Inflammatory macrophage treated with lipopolysaccharide for 1 hour (primary cell): ENCODE measurements around the gene MIX23.

Experiments
- DNase-seq, 2 donors: peaks; one replicate each; pipeline ENCODE4 v3.0.0-alpha.2; 2020 to 2022

The MIX23 gene

DNA sequence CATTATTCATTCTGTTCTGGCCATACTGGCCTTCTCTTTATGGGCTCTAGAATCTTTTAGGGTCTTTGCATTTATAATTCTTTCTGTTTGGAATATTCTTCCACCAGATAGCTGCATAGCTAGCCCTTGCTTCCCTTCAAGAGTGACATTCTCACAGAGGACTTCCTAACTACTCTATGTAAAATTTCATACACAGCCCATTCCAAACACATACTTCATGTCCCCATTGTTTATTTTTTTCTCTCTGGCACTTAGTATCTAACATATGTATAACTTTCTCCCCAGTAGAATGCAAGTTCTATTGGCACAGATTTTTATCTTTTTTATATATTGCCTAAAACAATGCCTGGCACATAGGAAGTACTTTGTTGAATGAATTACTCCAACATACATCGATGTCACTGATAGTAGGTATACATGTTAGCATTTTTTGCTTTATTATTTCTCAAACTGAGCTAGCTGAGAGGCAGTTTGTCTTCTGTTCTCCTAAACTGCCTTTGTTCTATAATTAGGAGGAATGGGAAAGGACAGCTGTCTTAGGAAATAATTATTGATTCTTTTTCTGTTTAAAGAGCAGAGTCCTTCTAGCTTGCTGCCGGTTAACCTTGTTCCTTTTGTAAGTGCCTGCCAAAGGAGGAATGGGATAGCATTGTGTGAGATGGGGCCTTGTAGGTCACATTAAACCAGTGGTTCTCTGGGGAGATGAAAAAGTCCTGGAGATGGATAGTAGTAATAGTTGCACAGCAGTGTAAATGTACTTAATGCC, 8.8 kb upstream of the MIX23 start:
- DNase-seq = no peak

DNA sequence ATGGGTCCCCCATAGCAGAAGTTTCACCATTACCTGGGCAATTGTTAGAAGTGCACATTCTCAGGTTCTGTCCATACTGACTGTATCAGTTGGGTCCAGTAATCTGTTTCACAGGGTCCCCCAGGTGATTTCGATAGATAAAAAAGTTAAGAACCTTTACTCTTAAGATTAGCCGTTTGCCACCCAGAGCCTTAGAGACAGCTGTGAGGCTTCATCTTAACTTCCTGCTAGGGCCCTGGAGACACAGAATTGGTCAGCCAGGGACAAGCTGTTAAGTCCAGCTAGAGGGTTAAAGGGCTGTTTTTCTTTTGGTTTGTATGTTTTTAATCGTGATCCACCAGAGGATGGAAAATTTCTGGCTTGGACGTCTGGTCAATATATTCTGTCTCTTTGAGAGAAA, 7.6 kb upstream of the MIX23 start:
- DNase-seq = no peak

DNA sequence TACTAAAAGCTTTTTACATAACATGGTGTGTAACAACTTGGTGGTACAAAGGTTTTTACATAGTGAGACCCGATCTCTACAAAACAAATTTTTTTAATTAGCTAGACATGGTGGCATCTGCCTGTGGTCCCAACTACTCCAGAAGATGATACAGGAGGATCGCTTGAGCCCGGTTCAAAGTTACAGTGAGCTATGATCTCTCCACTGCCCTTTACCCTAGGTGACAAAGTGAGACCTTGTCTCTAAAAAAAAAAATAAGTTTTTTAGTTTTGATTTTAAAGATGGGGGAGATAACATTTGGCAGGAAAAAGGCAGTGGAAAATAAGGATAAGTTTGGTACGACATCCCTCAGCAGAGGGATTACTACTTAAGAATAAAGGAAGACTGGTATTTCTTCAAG, 6.9 kb upstream of the MIX23 start:
- no peak for DNase-seq

DNA sequence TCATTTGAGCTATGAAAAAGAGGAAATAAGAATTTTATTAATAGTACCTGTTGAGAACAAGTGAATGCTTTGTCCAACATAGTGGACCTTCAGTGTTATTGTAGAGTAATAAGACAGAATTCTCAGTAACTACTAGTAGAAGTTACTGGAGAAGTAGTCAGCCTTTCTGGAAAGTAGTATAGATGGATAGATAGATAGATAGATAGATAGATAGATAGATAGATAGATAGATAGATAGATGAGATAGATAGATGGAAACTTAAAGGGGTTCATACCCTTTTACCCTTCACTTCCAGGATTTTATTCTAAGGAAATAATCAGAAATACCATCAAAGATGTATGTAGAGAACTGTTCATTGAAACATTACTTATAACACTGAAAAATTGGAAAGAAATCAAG, 6.2 kb upstream of the MIX23 start:
- no peak for DNase-seq

DNA sequence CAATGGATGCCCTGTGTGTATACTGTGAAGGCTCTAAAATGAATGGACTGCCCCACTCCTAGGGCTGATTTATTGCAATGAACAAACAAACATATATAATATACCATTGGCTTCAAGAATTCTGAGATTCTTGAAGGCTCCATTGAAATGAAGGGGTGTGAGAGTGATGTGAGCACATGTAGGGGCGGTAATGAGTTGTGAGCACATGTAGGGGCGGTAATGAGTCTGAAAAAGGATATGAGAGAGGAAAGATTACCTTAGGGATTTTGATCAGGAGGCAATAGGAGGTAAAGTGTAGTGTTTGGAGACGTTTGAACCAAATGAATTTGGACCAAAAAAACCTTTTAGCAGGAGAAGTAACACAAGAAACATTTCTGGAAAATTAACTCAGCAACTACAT, 4.7 kb upstream of the MIX23 start:
- DNase-seq = no peak

DNA sequence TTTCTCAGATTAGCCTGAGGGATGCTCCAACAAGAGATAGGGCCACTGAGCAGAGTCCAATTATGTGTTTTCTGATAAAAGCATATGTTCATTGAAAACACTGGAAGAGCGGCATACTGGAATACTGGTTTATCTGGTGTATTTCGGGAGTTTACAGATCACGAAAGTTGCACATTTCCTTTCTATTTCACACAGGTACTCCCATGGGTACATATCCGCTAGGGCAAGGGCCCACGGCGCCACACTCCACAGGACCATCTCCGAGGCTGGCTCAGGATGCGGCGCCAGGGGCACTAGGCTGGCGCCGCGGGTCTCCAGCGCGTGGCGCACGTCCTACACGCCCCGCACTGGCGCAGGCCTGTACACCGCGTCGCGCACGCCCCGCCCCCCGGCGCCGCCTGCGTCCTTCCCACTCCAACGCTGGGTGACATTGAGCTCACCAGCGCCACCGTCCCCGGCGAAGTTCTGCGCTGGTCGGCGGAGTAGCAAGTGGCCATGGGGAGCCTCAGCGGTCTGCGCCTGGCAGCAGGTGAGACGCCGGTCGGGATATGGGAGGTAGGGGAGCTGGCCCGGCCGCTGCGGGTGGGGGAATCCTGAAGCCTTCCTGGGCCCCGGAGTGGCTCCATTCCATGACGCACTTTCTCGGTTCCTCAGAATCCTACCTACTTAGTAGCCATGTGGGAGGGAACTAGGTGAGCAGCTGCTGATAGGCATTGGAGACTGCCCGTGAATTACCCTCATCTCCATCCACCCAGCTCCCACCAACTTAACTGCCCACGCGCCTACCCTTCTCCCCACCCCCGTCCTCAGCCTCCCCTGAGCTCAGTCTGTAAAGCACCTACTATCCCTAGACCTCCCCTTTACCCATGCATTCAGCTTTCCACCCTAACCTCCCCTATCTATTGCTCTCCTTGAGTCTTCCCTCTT, 1.0 kb upstream of the MIX23 start, which contains the start of gene FAM162A:
TSS of gene FAM162A (plus strand) at position 412 of the 927 bp plus-strand sequence. CDS start at position 496, 84 bp downstream.
- DNase-seq = peak; percentile 88 to 95

DNA sequence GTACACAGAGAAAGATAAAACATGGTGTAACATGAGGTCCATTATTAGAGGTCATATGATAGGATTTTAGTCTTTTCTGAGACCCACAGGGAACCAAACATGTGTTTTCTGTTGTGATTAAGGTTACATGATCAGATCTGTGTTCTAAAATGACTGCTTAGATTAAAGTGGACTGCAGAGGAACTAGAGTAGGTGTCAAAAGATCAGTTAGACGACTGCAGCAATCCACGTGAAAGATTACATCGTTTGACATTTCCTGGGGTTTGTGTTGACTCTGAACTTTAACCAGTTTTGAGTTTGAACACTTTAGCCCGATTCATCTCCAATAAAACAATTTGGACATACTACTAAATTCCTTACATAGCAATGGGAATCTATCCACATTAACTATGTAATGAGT, 5.1 kb downstream of the MIX23 start:
- no peak for DNase-seq

DNA sequence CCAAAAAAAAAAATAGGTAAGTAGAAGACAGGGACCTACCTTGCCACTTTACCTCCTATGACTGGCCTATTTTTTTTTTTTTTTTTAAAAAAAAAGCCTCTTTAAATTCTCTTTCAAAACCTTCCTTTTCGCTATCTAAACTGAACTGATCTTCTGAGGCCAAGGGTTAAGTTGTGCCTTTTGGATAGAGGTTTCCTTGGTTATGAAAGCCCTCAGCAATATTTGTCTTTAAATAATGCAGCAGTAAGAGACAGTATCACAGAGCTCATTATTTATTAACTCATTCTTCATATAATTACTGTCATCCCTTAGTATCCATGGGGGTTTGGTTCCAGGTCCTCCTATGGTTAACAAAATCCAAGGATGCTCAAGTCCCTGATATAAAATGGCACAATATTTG, 9.0 kb downstream of the MIX23 start:
- no peak for DNase-seq

DNA sequence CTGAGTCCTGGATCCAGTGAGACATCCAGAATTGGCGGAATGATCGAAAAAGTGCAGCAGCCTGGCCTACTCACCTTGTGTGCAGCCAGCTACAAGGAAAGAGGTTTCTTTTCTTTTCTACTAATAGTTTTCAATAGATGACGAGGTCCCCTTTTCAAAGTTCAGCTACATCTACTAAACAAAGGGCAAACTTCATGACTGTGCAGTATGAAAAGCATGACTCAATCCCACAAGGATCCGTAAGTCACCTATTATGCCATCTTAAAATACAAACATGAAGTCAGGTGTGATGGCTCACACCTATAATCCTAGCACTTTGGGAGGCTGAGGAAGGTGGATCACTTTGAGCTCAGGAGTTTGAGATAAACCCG, 16.7 kb downstream of the MIX23 start:
- DNase-seq = no peak

DNA sequence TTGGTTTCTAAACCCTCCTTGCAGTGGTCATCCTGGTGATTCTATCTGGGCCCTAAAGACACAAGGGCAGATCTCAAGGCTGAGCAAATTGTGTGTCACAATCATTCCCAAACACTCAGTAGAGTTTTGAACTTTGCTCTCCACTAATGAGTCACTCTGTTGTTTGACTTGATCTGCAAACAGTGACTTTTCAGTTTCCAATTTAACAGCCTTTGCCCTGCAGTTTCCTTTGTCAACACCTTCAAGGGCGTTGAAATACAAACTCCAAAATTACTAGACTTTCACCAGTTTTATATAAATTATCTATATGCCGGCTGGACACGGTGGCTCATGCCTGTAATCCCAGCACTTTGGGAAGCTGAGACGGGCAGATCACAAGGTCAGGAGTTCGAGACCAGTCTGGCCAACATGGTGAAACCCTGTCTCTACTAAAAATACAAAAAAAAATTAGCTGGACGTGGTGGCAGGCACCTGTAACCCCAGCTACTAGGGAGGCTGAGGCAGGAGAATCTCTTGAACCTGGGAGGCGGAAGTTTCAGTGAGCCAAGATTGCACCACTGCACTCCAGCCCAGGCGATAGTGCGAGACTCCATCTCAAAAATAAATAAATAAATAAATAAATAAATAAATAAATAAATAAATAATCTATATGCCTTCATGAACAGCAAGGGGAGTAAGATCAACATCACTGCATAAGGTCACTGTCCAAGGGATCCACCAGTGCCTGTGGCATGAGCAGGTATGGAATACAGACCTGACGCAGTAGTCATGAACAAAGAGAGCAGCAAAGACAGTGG, 17.3 kb downstream of the MIX23 start:
- peak; percentile 46 to 74 for DNase-seq

DNA sequence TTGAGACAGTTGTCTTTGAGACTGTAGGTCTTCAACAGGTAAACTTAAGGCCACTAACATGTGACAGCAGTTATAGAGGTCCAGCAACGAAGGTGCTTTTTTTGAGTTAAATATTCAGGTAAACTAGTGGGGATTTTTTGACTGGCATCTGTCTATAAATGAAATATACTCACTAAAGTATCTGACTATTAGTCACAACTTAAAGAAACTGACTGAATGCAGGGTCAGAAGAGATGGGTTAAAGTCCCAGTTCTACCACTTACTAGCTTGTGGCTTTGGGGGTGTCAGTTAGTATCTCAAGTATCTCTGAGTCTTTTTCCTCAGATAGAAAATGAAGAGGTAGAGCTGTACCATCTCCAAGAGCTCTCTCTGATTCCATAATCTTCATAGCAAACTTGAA, 18.0 kb downstream of the MIX23 start:
- DNase-seq = no peak

DNA sequence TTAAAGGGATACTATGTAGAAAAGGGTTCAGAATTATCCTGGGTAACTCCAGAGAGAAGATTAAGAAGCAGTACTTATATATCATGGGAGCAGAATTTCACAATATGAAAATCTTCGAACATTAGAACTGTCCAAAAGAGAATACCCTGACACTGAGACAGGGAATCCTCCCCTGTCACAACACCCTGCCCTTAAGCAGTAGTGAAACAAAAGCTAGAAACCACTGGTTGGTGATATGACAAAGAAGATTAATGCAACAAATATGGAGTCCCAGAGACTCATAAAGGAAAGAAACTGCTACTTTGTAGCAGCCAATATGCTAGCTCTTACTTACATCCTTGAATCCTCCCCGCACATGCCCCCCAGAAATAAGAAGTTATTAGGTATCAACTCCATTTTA, 18.5 kb downstream of the MIX23 start:
- DNase-seq = peak in 1 of 2 donors; percentile 13

DNA sequence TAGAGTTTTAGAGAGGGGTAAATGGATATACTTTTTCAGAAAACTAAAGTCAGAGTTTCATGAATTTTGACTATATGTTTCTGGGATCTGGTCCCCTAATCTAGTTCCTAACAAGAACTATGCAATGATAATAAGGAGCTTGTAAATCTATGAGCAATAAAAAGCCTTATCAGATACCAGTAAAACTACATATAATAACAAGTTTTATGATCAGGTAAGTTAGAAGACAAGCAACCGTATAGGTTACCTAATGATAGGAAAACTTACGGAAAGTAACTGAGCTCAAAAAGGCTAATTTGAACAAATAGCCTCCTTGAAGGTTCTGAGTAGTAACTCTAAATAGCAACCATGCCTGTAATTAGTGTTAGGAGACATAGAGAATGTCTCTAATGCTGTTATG, 21.0 kb downstream of the MIX23 start:
- DNase-seq = no peak

DNA sequence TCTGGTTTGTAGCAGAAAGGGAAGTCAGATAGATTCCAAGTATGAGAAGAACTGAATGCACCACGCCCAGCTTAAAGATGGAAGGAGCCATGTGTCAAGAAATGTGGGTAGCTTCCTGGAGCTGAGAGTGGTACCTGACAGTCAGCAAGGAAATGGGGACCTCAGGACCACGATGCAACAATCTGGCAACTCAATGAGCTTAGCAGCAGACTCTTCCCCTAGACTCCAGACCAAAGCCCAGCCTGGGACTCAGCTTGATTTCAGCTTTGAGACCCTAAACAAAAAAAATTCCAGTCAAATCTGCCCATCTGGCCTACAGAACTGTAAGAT, 24.4 kb downstream of the MIX23 start:
- no peak for DNase-seq

DNA sequence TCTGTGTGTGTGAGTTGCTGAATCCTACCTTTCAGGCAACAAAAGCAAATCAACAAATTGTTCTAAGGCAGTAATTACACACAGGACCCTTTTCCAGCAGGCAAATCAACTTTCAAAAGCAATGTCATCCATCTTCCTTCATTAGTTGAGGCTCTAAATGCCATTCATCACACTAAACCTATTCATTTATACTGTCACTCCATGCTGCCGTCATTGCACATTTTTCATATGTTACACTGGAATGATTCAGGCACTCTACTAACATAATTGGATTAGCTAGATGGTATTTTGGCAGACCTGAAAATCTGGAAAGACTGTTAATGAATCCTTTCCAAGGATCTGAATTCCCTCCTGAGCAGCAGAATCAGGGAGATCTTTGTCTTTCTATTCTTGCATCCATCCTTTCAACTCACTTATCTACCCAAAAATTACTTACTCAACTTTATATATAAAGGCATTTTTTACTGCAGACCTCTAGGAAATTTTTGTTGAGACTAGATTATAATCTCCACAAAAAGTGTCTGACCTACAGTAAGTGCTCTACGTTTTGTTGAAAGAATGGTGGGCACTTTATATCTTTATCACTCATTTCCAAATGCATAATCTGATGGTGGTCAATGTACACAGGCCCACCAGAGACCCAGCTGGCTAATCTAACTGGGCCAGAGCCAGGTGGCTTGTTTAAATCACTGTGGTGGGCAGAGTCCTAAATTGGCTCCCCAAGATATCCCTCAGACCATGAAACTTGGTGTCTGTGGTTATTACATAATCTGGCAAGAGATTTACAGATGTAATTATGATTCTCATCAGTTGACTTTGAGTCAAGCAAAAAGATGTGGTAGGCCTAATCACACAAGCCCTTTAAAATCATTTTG, 25.0 kb downstream of the MIX23 start:
- no peak for DNase-seq

DNA sequence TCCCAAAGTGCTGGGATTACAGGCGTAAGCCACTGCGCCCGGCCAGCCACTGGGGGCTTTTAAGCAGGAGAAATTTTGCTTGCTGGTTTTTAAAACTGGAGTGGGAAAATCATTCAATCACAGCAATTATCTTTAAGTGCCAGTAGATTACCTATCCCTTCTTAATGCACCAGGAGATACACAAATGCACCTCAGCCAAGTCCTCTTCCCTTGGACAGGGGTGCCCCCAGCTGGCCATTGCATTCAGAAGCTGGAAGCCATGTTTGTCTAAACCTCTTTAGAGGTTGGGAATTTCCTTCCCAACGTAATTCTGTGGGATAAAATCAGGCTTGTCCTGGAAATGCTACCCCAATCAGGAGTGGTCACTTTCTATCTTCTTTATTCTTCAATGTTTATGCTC, 26.6 kb downstream of the MIX23 start:
- peak; percentile 38 to 49 for DNase-seq

DNA sequence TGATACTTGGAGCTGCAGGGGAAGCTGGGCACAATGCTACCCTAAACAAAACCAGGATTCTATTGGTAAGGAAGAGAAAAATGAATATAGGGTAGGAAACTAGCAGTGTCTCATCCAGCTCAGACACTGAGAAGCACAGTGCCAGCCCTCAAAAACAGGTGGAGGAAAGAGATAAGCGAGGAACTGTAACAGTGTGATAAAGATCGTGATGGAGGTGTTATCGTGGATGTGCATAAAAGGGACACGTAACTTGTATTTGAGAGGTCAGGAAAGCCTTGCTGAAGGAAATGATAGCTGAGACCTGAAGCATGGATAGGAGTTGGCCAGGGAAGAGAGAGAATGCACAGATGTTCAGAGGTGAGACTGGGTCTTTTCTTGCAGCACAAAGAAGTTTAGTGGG, 27.4 kb downstream of the MIX23 start:
- DNase-seq = no peak

DNA sequence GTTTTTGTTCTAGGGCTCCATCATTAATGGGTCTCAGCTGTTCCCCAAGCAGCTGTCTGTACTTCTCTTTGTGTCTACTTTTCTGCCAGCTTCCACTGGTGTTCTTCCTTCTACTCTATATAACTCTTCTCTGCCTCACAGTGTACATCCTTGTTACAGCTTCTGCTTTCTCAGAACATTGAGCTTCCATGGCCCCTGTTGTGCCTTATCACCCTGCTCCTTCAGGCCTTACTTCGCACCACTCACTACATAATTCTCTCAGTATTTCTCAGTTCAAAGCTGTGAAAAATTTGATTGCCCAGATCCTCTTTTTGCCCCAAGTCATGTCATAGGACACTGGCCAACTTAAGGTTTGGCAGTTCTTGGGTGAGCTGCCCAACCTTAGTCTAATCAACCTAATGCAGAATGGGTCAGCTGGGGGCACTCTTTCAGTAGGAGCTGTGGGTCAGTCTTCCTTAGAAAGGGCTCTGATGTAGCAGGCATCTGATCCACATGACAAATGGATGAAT, 29.1 kb downstream of the MIX23 start:
- DNase-seq = peak in 1 of 2 donors; percentile 15

DNA sequence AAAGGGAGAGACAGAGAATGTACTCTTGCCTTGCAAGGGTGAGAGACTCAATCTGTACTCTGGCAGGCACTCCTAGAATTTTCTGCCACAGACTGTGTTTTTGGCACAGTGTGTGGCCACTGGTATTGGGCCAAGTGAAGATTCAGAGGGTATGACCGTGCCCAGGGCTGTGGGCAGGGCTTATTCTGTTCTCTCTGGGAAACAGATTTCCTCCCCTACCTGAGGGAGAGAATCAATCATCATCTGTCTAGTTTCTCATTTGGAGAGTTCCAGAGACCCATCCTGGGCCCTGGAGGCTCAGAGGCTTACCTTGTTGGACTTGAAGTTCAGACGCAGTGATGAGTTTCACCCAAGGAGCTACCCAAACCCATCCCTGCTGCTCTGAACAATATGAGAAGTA, 29.8 kb downstream of the MIX23 start:
- DNase-seq = no peak

DNA sequence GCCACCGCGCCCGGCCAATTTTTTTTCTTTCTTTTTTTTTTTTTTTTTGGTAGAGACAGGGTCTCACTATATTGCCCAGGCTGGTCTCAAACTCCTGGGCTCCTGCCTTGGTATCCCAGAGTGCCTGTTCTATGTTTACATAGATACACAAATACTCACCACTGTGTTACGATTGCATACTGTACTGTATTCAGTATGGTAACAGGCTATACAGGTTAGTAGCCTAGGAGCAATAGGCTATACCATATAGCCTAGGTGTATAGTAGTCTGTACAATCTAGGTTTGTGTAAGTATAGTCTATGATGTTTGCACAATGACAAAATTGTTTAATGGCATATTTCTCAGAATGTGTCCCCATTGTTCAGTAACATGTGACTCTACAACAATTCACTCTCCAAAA, 31.4 kb downstream of the MIX23 start:
- DNase-seq = no peak

DNA sequence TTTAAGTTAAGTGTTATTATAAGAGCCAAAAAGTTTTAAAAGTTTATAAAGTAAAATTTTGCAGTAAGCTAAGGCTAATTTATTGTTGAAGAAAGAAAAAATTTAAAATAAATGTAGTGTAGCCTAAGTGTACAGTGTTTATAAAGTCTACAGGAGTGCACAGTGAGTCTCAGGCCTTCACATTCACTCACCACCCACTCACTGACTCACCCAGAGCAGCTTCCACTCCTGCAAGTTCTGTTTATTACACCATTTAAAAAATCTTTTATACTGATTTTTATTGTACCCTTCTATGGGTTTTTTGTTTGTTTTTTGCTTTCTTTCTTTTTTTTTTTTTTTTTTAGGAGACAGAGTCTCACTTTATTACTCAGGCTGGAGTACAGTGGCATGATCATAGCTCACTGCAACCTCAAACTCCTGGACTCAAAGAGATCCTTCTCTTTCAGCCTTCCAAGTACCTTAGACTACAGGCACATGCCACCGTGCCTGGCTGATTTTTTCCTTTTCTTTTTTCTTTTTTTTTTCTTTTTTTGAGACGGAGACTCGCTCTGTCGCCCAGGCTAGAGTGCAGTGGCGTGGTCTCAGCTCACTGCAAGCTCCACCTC, 32.1 kb downstream of the MIX23 start:
- peak; percentile 57 to 67 for DNase-seq

DNA sequence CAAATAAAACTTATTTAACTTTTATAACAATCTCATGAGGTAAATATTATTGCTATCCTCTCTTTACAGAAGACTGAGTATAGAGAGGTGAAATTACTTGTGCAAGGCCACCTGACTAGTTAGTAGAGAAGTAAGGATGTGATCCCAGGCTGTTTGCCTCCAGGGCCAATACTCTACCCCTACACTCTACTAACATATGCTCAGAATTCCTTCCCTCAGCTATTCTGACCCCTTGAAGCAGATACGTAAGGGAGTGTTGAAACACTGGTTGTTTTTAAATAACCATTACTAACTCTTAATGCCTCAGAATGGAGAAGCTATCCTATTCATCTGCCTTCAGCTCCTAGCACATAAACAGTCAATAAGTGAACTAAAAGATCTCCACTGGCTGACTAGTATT, 33.9 kb downstream of the MIX23 start:
- no peak for DNase-seq
